ENCODE results near the gene RARRES2. TPM values are rescaled to one million over a fixed set of nuclear protein-coding genes. Genes with fewer than 3 reads are reported as not detected.

Gene RARRES2
- polyA plus RNA-seq, 1 donor (not counting 4 experiments of a cell fraction or from before 2014, with no cell fraction given): not detected

GRCh38 chr7:150377635-150378034 is 36.2 kb upstream of the RARRES2 start:
- TF ChIP-seq CTCF (optimal IDR thresholded peaks at IDR 0.05 in 1 of 3, IDR thresholded peaks at IDR 0.05 in 1 of 3, conservative IDR thresholded peaks at IDR 0.05 in 1 of 3; ENCODE audit: extremely low read depth in 1 of 3, insufficient read depth in 2 of 3, low read length in 3 of 3) (no peak), EZH2 (IDR thresholded peaks at IDR 0.05; ENCODE audit: low read length) (no peak)
- Histone ChIP-seq H2AFZ (ENCODE audit: control insufficient read depth, low read length) (no peak overlapping the region), H3K9me3 (ENCODE audit: control insufficient read depth, low read depth, low read length) (no peaks in the 10 kb centered on the region), H3K4me2 (ENCODE audit: control insufficient read depth, extremely low read depth, insufficient read depth, low read depth, low read length) (no peak overlapping the region), H3K36me3 (ENCODE audit: control insufficient read depth in 2 of 2, extremely low read depth in 1 of 2, insufficient read depth in 2 of 2, low read length in 2 of 2) (peaks cover 0 to 1% of the 10 kb centered on the region in 2 experiments), H3K9me1 (ENCODE audit: control insufficient read depth, extremely low read depth, insufficient read depth, low read length) (no peaks in the 10 kb centered on the region), H3K79me2 (ENCODE audit: control insufficient read depth, insufficient read depth, low read length) (peaks cover 4% of the 10 kb centered on the region), H3K4me3 (ENCODE audit: control insufficient read depth in 2 of 3, extremely low read depth in 1 of 3, insufficient read depth in 2 of 3, low read depth in 1 of 3, low read length in 3 of 3) (no peak overlapping the region), H4K20me1 (ENCODE audit: control insufficient read depth, extremely low read depth, insufficient read depth, low read length) (peaks cover 3% of the 10 kb centered on the region), H3K4me1 (ENCODE audit: control insufficient read depth, extremely low read depth, insufficient read depth, low read length) (peaks cover 26% of the 10 kb centered on the region), H3K27ac (ENCODE audit: control insufficient read depth, insufficient read depth, low read length) (no peak overlapping the region), H3K9ac (ENCODE audit: control insufficient read depth, extremely low read depth, insufficient read depth, low read length) (no peak overlapping the region), H3K27me3 (ENCODE audit: control insufficient read depth, extremely low read depth, insufficient read depth, low read length) (no peaks in the 10 kb centered on the region)
- DNase-seq (ENCODE audit: low read depth, low spot score): no peak
- no peak for FAIRE-seq
- dilution Hi-C loops (cut with MboI; ENCODE audit: extremely low pct_ligation_motif_present, low sequenced_read_pairs): no loop called here

GRCh38 chr7:150377196-150377595 is 35.8 kb upstream of the RARRES2 start:
- Histone ChIP-seq H3K4me1 (ENCODE audit: control insufficient read depth, extremely low read depth, insufficient read depth, low read length) (peaks cover 26% of the 10 kb centered on the region), H3K9me3 (ENCODE audit: control insufficient read depth, low read depth, low read length) (no peaks in the 10 kb centered on the region), H3K27ac (ENCODE audit: control insufficient read depth, insufficient read depth, low read length) (no peak overlapping the region), H3K4me2 (ENCODE audit: control insufficient read depth, extremely low read depth, insufficient read depth, low read depth, low read length) (no peak overlapping the region), H3K9me1 (ENCODE audit: control insufficient read depth, extremely low read depth, insufficient read depth, low read length) (no peaks in the 10 kb centered on the region), H2AFZ (ENCODE audit: control insufficient read depth, low read length) (no peak overlapping the region), H3K9ac (ENCODE audit: control insufficient read depth, extremely low read depth, insufficient read depth, low read length) (no peak overlapping the region), H4K20me1 (ENCODE audit: control insufficient read depth, extremely low read depth, insufficient read depth, low read length) (peaks cover 3% of the 10 kb centered on the region), H3K79me2 (ENCODE audit: control insufficient read depth, insufficient read depth, low read length) (no peaks in the 10 kb centered on the region), H3K36me3 (ENCODE audit: control insufficient read depth in 2 of 2, extremely low read depth in 1 of 2, insufficient read depth in 2 of 2, low read length in 2 of 2) (peaks cover 0 to 1% of the 10 kb centered on the region in 2 experiments), H3K27me3 (ENCODE audit: control insufficient read depth, extremely low read depth, insufficient read depth, low read length) (no peaks in the 10 kb centered on the region), H3K4me3 (ENCODE audit: control insufficient read depth in 2 of 3, extremely low read depth in 1 of 3, insufficient read depth in 2 of 3, low read depth in 1 of 3, low read length in 3 of 3) (no peak overlapping the region)
- TF ChIP-seq EZH2 (IDR thresholded peaks at IDR 0.05; ENCODE audit: low read length): no peak
- no peak for TF ChIP-seq CTCF (optimal IDR thresholded peaks at IDR 0.05 in 1 of 3, IDR thresholded peaks at IDR 0.05 in 1 of 3, conservative IDR thresholded peaks at IDR 0.05 in 1 of 3; ENCODE audit: extremely low read depth in 1 of 3, insufficient read depth in 2 of 3, low read length in 3 of 3)
- FAIRE-seq (no peak), DNase-seq (ENCODE audit: low read depth, low spot score) (no peak)
- dilution Hi-C loops (cut with MboI; ENCODE audit: extremely low pct_ligation_motif_present, low sequenced_read_pairs): no loop called here
